ENCODE measurements around the gene C4B. TPM values are rescaled to one million over a fixed set of nuclear protein-coding genes. Genes with fewer than 3 reads are reported as not detected.

The C4B gene
- total and polyA plus RNA-seq, 2 donors (not counting 3 experiments of a cell fraction or from before 2014, with no cell fraction given), result 4.4 to 6.3 TPM

DNA sequence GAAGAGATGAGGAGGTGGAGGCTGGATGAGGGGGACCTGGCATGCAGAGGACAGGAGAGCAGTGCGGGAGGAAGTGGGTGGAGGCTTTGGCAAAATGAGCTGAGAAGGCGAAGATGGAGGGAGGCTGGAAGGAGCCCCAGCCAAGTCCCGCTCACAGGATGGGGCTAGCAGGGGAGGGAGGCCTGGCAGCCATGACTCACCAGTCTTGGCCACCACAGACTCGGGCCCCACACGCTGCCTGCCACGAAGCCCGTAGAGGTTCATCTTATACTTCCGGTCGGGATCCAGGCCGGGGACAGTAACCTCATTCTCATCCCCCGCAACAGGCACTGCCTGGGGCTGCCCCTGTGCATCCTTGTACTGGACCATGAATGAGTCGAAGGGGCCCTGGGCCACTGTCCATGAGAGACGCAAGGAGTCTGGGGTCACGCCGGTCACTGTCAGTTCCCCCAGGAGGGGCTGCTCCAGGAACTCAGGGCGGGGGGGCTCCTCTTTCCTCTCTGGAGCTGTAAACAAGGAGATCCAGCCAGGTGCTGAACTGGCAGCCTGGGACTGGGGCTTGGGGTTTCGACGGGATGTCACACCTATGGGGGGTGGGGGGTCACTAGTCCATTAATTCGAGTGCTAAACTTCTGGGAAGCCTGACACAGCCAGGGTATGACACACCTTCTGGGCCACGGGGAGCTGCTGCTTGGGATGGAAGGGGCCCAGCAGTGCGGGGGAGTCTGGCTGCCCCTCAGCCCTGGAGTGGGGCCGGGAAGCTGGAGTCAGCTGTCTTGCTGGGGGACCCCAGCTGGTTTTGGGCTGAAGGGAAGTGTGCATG, 66.8 kb downstream of the C4B start:
- Histone ChIP-seq H3K4me1 (ENCODE audit: control insufficient read depth, extremely low read depth, insufficient read depth, low read length) (no peaks in the 10 kb centered on the region), H3K79me2 (ENCODE audit: control insufficient read depth, insufficient read depth, low read length) (no peaks in the 10 kb centered on the region), H2AFZ (ENCODE audit: low read depth, low read length) (no peak overlapping the region), H3K9ac (replicated peaks; ENCODE audit: extremely low read depth, insufficient read depth, low read length) (no peak overlapping the region), H3K9me1 (replicated peaks; ENCODE audit: control insufficient read depth, extremely low read depth, insufficient read depth, low read length) (no peaks in the 10 kb centered on the region), H3K36me3 (ENCODE audit: control insufficient read depth in 2 of 2, extremely low read depth in 1 of 2, insufficient read depth in 2 of 2, low read length in 2 of 2) (no peaks in the 10 kb centered on the region), H3K9me3 (replicated peaks; ENCODE audit: control insufficient read depth, insufficient read depth, low read length) (no peaks in the 10 kb centered on the region), H4K20me1 (replicated peaks; ENCODE audit: control insufficient read depth, extremely low read depth, insufficient read depth, low read length) (no peaks in the 10 kb centered on the region), H3K27ac (ENCODE audit: insufficient read depth, low read depth, low read length) (no peak overlapping the region), H3K4me3 (replicated peaks in 1 of 3; ENCODE audit: insufficient read depth in 1 of 3, low read depth in 1 of 3, low read length in 3 of 3) (no peak overlapping the region), H3K27me3 (ENCODE audit: control insufficient read depth in 2 of 2, insufficient read depth in 2 of 2, low read length in 2 of 2) (peaks cover 0 to 3% of the 10 kb centered on the region in 2 experiments), H3K4me2 (ENCODE audit: insufficient read depth, low read length) (no peak overlapping the region)
- dilution Hi-C loops (cut with MboI; ENCODE audit: extremely low pct_ligation_motif_present, low sequenced_read_pairs), result no loop called here
- POLR2A ChIA-PET, result no interaction called here
- CTCF ChIA-PET, result interaction anchor here (1.2 kb wide), 1 partner anchor 10 kb away, joined by 3 read pairs; no protein-coding TSS in a partner anchor
- BruUV-seq (replicated peaks), result no TSS peak
- intact Hi-C loops (cut with micrococcal nuclease), result no loop called here
- FAIRE-seq (no peak), DNase-seq (ENCODE audit: low read depth, low spot score) (no peak)
- TF ChIP-seq POLR2A (IDR thresholded peaks at IDR 0.05; ENCODE audit: low read depth, low read length), result no peak
- no peak for TF ChIP-seq POLR2AphosphoS5 (IDR thresholded peaks at IDR 0.05; ENCODE audit: insufficient read depth, low read depth, low read length)
- TF ChIP-seq MYC (IDR thresholded peaks at IDR 0.05; ENCODE audit: low read depth, low read length), result no peak

- H2AFZ ChIP-seq (ENCODE audit: low read depth, low read length), result no peak overlapping the region
- H3K27ac ChIP-seq (ENCODE audit: insufficient read depth, low read depth, low read length), result no peak overlapping the region
- no peaks in the 10 kb centered on the region for H3K36me3 ChIP-seq (ENCODE audit: control insufficient read depth in 2 of 2, extremely low read depth in 1 of 2, insufficient read depth in 2 of 2, low read length in 2 of 2)
- H3K27me3 ChIP-seq (ENCODE audit: control insufficient read depth in 2 of 2, insufficient read depth in 2 of 2, low read length in 2 of 2), result peaks cover 4 to 8% of the 10 kb centered on the region in 2 experiments
- no peak overlapping the region for H3K9ac ChIP-seq (replicated peaks; ENCODE audit: extremely low read depth, insufficient read depth, low read length)
- no peak for FAIRE-seq
- H4K20me1 ChIP-seq (replicated peaks; ENCODE audit: control insufficient read depth, extremely low read depth, insufficient read depth, low read length), result no peaks in the 10 kb centered on the region
- ChIA-PET POLR2A (no interaction called here), CTCF (interaction anchor here (1.2 to 1.3 kb wide), 2 partner anchors 10 to 11 kb away, joined by 3 to 4 read pairs; no protein-coding TSS in a partner anchor)
- H3K4me2 ChIP-seq (ENCODE audit: insufficient read depth, low read length), result no peak overlapping the region
- H3K4me1 ChIP-seq (ENCODE audit: control insufficient read depth, extremely low read depth, insufficient read depth, low read length), result no peaks in the 10 kb centered on the region
- no peak for DNase-seq (ENCODE audit: low read depth, low spot score)
- H3K9me1 ChIP-seq (replicated peaks; ENCODE audit: control insufficient read depth, extremely low read depth, insufficient read depth, low read length), result no peaks in the 10 kb centered on the region
- BruUV-seq (replicated peaks), result no TSS peak
- no peaks in the 10 kb centered on the region for H3K79me2 ChIP-seq (ENCODE audit: control insufficient read depth, insufficient read depth, low read length)
- TF ChIP-seq, protein P1, sequence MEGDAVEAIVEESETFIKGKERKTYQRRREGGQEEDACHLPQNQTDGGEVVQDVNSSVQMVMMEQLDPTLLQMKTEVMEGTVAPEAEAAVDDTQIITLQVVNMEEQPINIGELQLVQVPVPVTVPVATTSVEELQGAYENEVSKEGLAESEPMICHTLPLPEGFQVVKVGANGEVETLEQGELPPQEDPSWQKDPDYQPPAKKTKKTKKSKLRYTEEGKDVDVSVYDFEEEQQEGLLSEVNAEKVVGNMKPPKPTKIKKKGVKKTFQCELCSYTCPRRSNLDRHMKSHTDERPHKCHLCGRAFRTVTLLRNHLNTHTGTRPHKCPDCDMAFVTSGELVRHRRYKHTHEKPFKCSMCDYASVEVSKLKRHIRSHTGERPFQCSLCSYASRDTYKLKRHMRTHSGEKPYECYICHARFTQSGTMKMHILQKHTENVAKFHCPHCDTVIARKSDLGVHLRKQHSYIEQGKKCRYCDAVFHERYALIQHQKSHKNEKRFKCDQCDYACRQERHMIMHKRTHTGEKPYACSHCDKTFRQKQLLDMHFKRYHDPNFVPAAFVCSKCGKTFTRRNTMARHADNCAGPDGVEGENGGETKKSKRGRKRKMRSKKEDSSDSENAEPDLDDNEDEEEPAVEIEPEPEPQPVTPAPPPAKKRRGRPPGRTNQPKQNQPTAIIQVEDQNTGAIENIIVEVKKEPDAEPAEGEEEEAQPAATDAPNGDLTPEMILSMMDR (IDR thresholded peaks at IDR 0.05; ENCODE audit: extremely low read depth in 1 of 2, insufficient read depth in 1 of 2, low read depth in 1 of 2, low read length in 2 of 2), result no peak
- TF ChIP-seq FOS (IDR thresholded peaks at IDR 0.05; ENCODE audit: borderline replicate concordance, insufficient read depth, low read length) (no peak), JUN (IDR thresholded peaks at IDR 0.05; ENCODE audit: borderline replicate concordance, insufficient read depth, insufficient read length, low read depth) (no peak), EZH2 (IDR thresholded peaks at IDR 0.05; ENCODE audit: borderline replicate concordance, low read depth, low read length, severe bottlenecking) (no peak), MYC (IDR thresholded peaks at IDR 0.05; ENCODE audit: low read depth, low read length) (no peak), POLR2A (IDR thresholded peaks at IDR 0.05; ENCODE audit: low read depth, low read length) (no peak), GATA2 (IDR thresholded peaks at IDR 0.05; ENCODE audit: insufficient read depth, insufficient read length, low read depth, low read length) (no peak), POLR2AphosphoS5 (IDR thresholded peaks at IDR 0.05; ENCODE audit: insufficient read depth, low read depth, low read length) (no peak)
- TF ChIP-seq, protein P2, sequence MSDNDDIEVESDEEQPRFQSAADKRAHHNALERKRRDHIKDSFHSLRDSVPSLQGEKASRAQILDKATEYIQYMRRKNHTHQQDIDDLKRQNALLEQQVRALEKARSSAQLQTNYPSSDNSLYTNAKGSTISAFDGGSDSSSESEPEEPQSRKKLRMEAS (IDR thresholded peaks at IDR 0.05; ENCODE audit: insufficient read depth, insufficient read length), result no peak
- dilution Hi-C loops (cut with MboI; ENCODE audit: extremely low pct_ligation_motif_present, low sequenced_read_pairs), result no loop called here
- no peaks in the 10 kb centered on the region for H3K9me3 ChIP-seq (replicated peaks; ENCODE audit: control insufficient read depth, insufficient read depth, low read length)
- intact Hi-C loops (cut with micrococcal nuclease), result no loop called here
- H3K4me3 ChIP-seq (replicated peaks in 1 of 3; ENCODE audit: insufficient read depth in 1 of 3, low read depth in 1 of 3, low read length in 3 of 3), result no peak overlapping the region
Observed at GRCh38 chr6:32082478-32082877, 67.9 kb downstream of the C4B start.
